Measurements from ENCODE around the gene NPIPB6.

GRCh38 chr16:28320023-28320561 is 43.2 kb downstream of the NPIPB6 start:
- no peak for TF ChIP-seq CTCF (IDR thresholded peaks at IDR 0.05)
- no peak for TF ChIP-seq POLR2A (IDR thresholded peaks at IDR 0.05)
